ENCODE results near the gene DMTF1. TPM values are rescaled to one million over a fixed set of nuclear protein-coding genes. Genes with fewer than 3 reads are reported as not detected.

Gene DMTF1
- total RNA-seq, 1 donor from 2014 or later, result 81.7 TPM

GRCh38 chr7:87147500-87147899 is 4.8 kb upstream of the DMTF1 start:
- TF ChIP-seq, protein P1, sequence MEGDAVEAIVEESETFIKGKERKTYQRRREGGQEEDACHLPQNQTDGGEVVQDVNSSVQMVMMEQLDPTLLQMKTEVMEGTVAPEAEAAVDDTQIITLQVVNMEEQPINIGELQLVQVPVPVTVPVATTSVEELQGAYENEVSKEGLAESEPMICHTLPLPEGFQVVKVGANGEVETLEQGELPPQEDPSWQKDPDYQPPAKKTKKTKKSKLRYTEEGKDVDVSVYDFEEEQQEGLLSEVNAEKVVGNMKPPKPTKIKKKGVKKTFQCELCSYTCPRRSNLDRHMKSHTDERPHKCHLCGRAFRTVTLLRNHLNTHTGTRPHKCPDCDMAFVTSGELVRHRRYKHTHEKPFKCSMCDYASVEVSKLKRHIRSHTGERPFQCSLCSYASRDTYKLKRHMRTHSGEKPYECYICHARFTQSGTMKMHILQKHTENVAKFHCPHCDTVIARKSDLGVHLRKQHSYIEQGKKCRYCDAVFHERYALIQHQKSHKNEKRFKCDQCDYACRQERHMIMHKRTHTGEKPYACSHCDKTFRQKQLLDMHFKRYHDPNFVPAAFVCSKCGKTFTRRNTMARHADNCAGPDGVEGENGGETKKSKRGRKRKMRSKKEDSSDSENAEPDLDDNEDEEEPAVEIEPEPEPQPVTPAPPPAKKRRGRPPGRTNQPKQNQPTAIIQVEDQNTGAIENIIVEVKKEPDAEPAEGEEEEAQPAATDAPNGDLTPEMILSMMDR (IDR thresholded peaks at IDR 0.05), result no peak
- no peak overlapping the region for H3K4me3 ChIP-seq
- intact Hi-C loops (cut with DNase I), result no loop called here
- H3K27me3 ChIP-seq (ENCODE audit: low read depth), result no peaks in the 10 kb centered on the region
- no peaks in the 10 kb centered on the region for H3K9me3 ChIP-seq
- ATAC-seq, result no peak
- H3K36me3 ChIP-seq, result no peaks in the 10 kb centered on the region
- DNase-seq, result no peak
- no peak overlapping the region for H3K27ac ChIP-seq
- peaks cover 8% of the 10 kb centered on the region for H3K4me1 ChIP-seq

GRCh38 chr7:87148332-87148955 is 3.8 kb upstream of the DMTF1 start:
- intact Hi-C loops (cut with DNase I), result no loop called here
- no peaks in the 10 kb centered on the region for H3K36me3 ChIP-seq
- no peak for ATAC-seq
- H3K27ac ChIP-seq, result no peak overlapping the region
- no peak for DNase-seq
- no peaks in the 10 kb centered on the region for H3K9me3 ChIP-seq
- H3K27me3 ChIP-seq (ENCODE audit: low read depth), result no peaks in the 10 kb centered on the region
- H3K4me3 ChIP-seq, result no peak overlapping the region
- TF ChIP-seq, protein P1 (IDR thresholded peaks at IDR 0.05), result peak; percentile 56
- peaks cover 8% of the 10 kb centered on the region for H3K4me1 ChIP-seq

GRCh38 chr7:87151002-87151728 is 1.1 kb upstream of the DMTF1 start:
- DNase-seq (no peak), ATAC-seq (no peak)
- no peaks in the 10 kb centered on the region for H3K27me3 ChIP-seq (ENCODE audit: low read depth)
- H3K9me3 ChIP-seq, result no peaks in the 10 kb centered on the region
- peak overlapping the region; percentile 70 for H3K4me3 ChIP-seq
- intact Hi-C loops (cut with DNase I), result no loop called here
- TF ChIP-seq, protein P1 (IDR thresholded peaks at IDR 0.05), result no peak
- H3K4me1 ChIP-seq, result peaks cover 35% of the 10 kb centered on the region
- H3K36me3 ChIP-seq, result no peaks in the 10 kb centered on the region
- H3K27ac ChIP-seq, result peak overlapping the region; percentile 97

- no peaks in the 10 kb centered on the region for H3K36me3 ChIP-seq
- H3K4me3 ChIP-seq, result peak overlapping the region; percentile 70
- H3K9me3 ChIP-seq, result no peaks in the 10 kb centered on the region
- ATAC-seq, result no peak
- no peak for DNase-seq
- intact Hi-C loops (cut with DNase I), result no loop called here
- peaks cover 41% of the 10 kb centered on the region for H3K4me1 ChIP-seq
- peak overlapping the region; percentile 97 for H3K27ac ChIP-seq
- H3K27me3 ChIP-seq (ENCODE audit: low read depth), result no peaks in the 10 kb centered on the region
- TF ChIP-seq, protein P1 (IDR thresholded peaks at IDR 0.05), result no peak
These were observed 533 bp upstream of the DMTF1 start for GRCh38 chr7:87151729-87152111.

DNA sequence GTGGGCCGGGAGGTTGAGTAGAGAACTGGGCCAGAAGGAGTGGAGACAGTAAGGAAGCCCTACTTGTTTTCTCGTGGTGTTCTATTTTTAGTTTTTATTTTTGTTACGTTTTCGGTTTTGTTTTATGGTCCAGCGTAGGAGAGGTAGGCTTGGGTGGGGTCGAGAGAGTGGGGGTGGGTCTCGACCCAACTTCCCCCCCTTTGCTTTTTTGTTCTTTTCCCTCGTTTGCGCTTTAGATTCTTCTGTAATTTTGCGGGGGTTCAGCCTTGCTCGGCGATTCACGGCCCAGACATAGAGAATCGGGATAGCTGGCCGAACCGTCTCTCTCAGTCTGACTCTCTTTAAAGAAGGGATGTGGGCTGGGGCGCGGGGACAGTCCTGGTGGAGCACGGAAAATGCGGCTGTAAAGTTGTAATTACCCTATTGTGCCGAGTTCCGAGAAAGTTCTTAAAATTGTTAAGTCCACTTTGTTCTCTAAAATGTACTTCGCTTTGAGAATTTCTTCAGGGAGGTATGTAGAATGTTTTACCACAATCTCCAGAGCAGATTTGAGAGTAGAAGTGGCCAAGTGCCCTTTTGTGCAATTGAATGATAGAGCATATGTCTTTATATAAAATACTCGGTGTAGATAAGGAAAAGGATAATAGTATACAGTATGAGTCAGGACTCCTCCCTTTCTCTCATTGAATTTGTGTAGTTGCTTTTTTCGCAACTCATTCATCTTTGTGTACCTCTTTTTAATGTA is 816 bp downstream of the DMTF1 start:
- H3K4me3 ChIP-seq, result peak overlapping the region; percentile 70
- H3K27me3 ChIP-seq (ENCODE audit: low read depth), result no peaks in the 10 kb centered on the region
- H3K36me3 ChIP-seq, result no peaks in the 10 kb centered on the region
- H3K9me3 ChIP-seq, result no peaks in the 10 kb centered on the region
- ATAC-seq (peak; percentile 8 to 31), DNase-seq (peak; percentile 50)
- TF ChIP-seq, protein P1 (IDR thresholded peaks at IDR 0.05), result no peak
- H3K27ac ChIP-seq, result peak overlapping the region; percentile 97
- peaks cover 50% of the 10 kb centered on the region for H3K4me1 ChIP-seq
- intact Hi-C loops (cut with DNase I), result no loop called here

Measured in lower lobe of right lung (tissue), 2 donors.